Posterior cingulate gyrus (tissue), 11 donors: ENCODE measurements around the gene TP53TG3E.
"Not testable (repeated sequence)": the region's sequence is repeated elsewhere in the genome, so short reads cannot be mapped to it uniquely, and the experiment has no call there.

Experiments used
- DNase-seq, 10 donors: peaks; one replicate each; pipeline versions ENCODE4 v3.0.0 to v3.0.0-alpha.2; 2020 to 2021; ENCODE audit warnings: mixed read lengths in 3 of 10
- intact Hi-C: fragments of 100-400 bp; cut with DNase I; formaldehyde crosslinking; loops from one replicate; pipeline ENCODE4 v1.15.1; 2023

Gene TP53TG3E

GRCh38 chr16:33304006-33304405, at the start of gene TP53TG3E:
TSS of gene TP53TG3E (plus strand) at chr16:33304306. CDS start at chr16:33304374, 68 bp downstream.
- DNase-seq, intact Hi-C loops: not testable (repeated sequence)

- peak in 5 of 10 donors; percentile 9 to 100 (median 61) for DNase-seq
- intact Hi-C loops = not testable (repeated sequence)
These were observed 32.3 kb downstream of the TP53TG3E start for GRCh38 chr16:33336226-33337012.

- DNase-seq = peak in 5 of 10 donors; percentile 8 to 99 (median 56)
- intact Hi-C loops = not testable (repeated sequence)
These were observed 33.8 kb downstream of the TP53TG3E start for GRCh38 chr16:33337627-33338542.

GRCh38 chr16:33338543-33338951, 34.4 kb downstream of the TP53TG3E start:
- intact Hi-C loops = not testable (repeated sequence)
- DNase-seq = peak in 4 of 10 donors; percentile 25 to 98 (median 46)

- DNase-seq = peak in 5 of 10 donors; percentile 11 to 99 (median 65)
- intact Hi-C loops = not testable (repeated sequence)
These were observed 35.3 kb downstream of the TP53TG3E start for GRCh38 chr16:33339093-33340061.
